NCI-H146 (cell line): ENCODE data around the gene PPIL6.
"Not testable (repeated sequence)": the region's sequence is repeated elsewhere in the genome, so short reads cannot be mapped to it uniquely, and the experiment has no call there.

Experiments used
- DNase-seq: peaks from one replicate; lab custom pipeline; 2025; lab: John Stamatoyannopoulos, UW

PPIL6 gene

GRCh38 chr6:109393886-109394281 is 46.5 kb downstream of the PPIL6 start:
- DNase-seq, result no peak

GRCh38 chr6:109393157-109393885 is 47.1 kb downstream of the PPIL6 start:
- no peak for DNase-seq

- DNase-seq, result no peak
Observed at GRCh38 chr6:109389650-109390274, 50.7 kb downstream of the PPIL6 start.

- no peak for DNase-seq
Observed at GRCh38 chr6:109388265-109388664, 52.2 kb downstream of the PPIL6 start.

GRCh38 chr6:109383438-109383940 is 56.9 kb downstream of the PPIL6 start:
- DNase-seq, result peak; percentile 12

GRCh38 chr6:109382576-109383437 is 57.6 kb downstream of the PPIL6 start:
- DNase-seq, result peak; percentile 94

- DNase-seq, result peak; percentile 96
Observed at GRCh38 chr6:109381747-109382575, 58.5 kb downstream of the PPIL6 start, which contains the start of gene CD164. Gene CD164 (minus strand): TSS chr6:109382467. CDS start chr6:109382378, 89 bp downstream.

- DNase-seq, result peak; percentile 32
Observed at GRCh38 chr6:109381061-109381746, 59.2 kb downstream of the PPIL6 start.

GRCh38 chr6:109379711-109380110 is 60.7 kb downstream of the PPIL6 start:
- no peak for DNase-seq

- no peak for DNase-seq
Observed at GRCh38 chr6:109377717-109378116, 62.7 kb downstream of the PPIL6 start.

- DNase-seq, result no peak
Observed at GRCh38 chr6:109374326-109374892, 66.0 kb downstream of the PPIL6 start.

GRCh38 chr6:109373762-109374161 is 66.7 kb downstream of the PPIL6 start:
- DNase-seq, result no peak

- DNase-seq, result no peak
Observed at GRCh38 chr6:109373331-109373730, 67.1 kb downstream of the PPIL6 start.

GRCh38 chr6:109372130-109372529 is 68.3 kb downstream of the PPIL6 start:
- no peak for DNase-seq

GRCh38 chr6:109370792-109371191 is 69.6 kb downstream of the PPIL6 start:
- no peak for DNase-seq

GRCh38 chr6:109370336-109370735 is 70.1 kb downstream of the PPIL6 start:
- no peak for DNase-seq

- DNase-seq, result no peak
Observed at GRCh38 chr6:109369728-109370127, 70.7 kb downstream of the PPIL6 start.

- DNase-seq, result not testable (repeated sequence)
Observed at GRCh38 chr6:109364382-109365078, 75.9 kb downstream of the PPIL6 start.

GRCh38 chr6:109363753-109364152 is 76.7 kb downstream of the PPIL6 start:
- DNase-seq, result no peak
